ENCODE data around the gene LIF. TPM values are rescaled to one million over a fixed set of nuclear protein-coding genes. Genes with fewer than 3 reads are reported as not detected.

The LIF gene
- total and polyA plus RNA-seq, 2 donors (not counting 3 experiments of a cell fraction or from before 2014, with no cell fraction given): 0.12 to 0.27 TPM

- Histone ChIP-seq H3K36me3 (ENCODE audit: control insufficient read depth in 2 of 2, extremely low read depth in 1 of 2, insufficient read depth in 2 of 2, low read length in 2 of 2) (no peaks in the 10 kb centered on the region), H4K20me1 (replicated peaks; ENCODE audit: control insufficient read depth, extremely low read depth, insufficient read depth, low read length) (no peaks in the 10 kb centered on the region), H3K27ac (ENCODE audit: insufficient read depth, low read depth, low read length) (peak overlapping the region; percentile 99), H3K27me3 (ENCODE audit: control insufficient read depth in 2 of 2, insufficient read depth in 2 of 2, low read length in 2 of 2) (no peaks in the 10 kb centered on the region), H3K4me2 (ENCODE audit: insufficient read depth, low read length) (peak overlapping the region; percentile 84), H3K4me3 (replicated peaks in 1 of 3; ENCODE audit: insufficient read depth in 1 of 3, low read depth in 1 of 3, low read length in 3 of 3) (peak overlapping the region in 1 of 3 experiments; percentile 44), H3K9me3 (replicated peaks; ENCODE audit: control insufficient read depth, insufficient read depth, low read length) (no peaks in the 10 kb centered on the region), H2AFZ (ENCODE audit: low read depth, low read length) (peak overlapping the region; percentile 47), H3K9ac (replicated peaks; ENCODE audit: extremely low read depth, insufficient read depth, low read length) (peak overlapping the region; percentile 60), H3K79me2 (ENCODE audit: control insufficient read depth, insufficient read depth, low read length) (no peaks in the 10 kb centered on the region), H3K4me1 (ENCODE audit: control insufficient read depth, extremely low read depth, insufficient read depth, low read length) (peaks cover 47% of the 10 kb centered on the region), H3K9me1 (replicated peaks; ENCODE audit: control insufficient read depth, extremely low read depth, insufficient read depth, low read length) (no peaks in the 10 kb centered on the region)
- peak; percentile 95 for DNase-seq (ENCODE audit: low read depth, low spot score)
- ChIA-PET CTCF (interaction anchor here (0.6 to 3.1 kb wide), 9 partner anchors 10 to 191 kb away, joined by 3 to 13 read pairs (median 5); partner anchors contain the start of gene RNF215), POLR2A (interaction anchor here (1.3 kb wide), 1 partner anchor 13 kb away, joined by 3 read pairs; no protein-coding TSS in a partner anchor)
- no TSS peak for BruUV-seq (replicated peaks)
- FAIRE-seq: peak; percentile 98
- no peak for TF ChIP-seq CTCF (IDR thresholded peaks at IDR 0.05; ENCODE audit: extremely low read depth in 1 of 2, insufficient read depth in 1 of 2, low read depth in 1 of 2, low read length in 2 of 2)
- TF ChIP-seq MAX (IDR thresholded peaks at IDR 0.05; ENCODE audit: insufficient read depth, insufficient read length): peak; percentile 17
- TF ChIP-seq POLR2AphosphoS5 (IDR thresholded peaks at IDR 0.05; ENCODE audit: insufficient read depth, low read depth, low read length): peak; percentile 69
- no peak for TF ChIP-seq FOS (IDR thresholded peaks at IDR 0.05; ENCODE audit: borderline replicate concordance, insufficient read depth, low read length)
- TF ChIP-seq EZH2 (IDR thresholded peaks at IDR 0.05; ENCODE audit: borderline replicate concordance, low read depth, low read length, severe bottlenecking): no peak
- TF ChIP-seq MYC (IDR thresholded peaks at IDR 0.05; ENCODE audit: low read depth, low read length): peak; percentile 59
- peak; percentile 52 for TF ChIP-seq JUN (IDR thresholded peaks at IDR 0.05; ENCODE audit: borderline replicate concordance, insufficient read depth, insufficient read length, low read depth)
- intact Hi-C loops (cut with micrococcal nuclease): loop anchor here (1.0 to 2.0 kb wide), 3 partner anchors 9 to 429 kb away; partner anchors contain the start of genes CCDC157, SF3A1, UQCR10 and ZMAT5
- dilution Hi-C loops (cut with MboI; ENCODE audit: extremely low pct_ligation_motif_present, low sequenced_read_pairs): no loop called here
Measured at GRCh38 chr22:30196141-30196879, 50.2 kb downstream of the LIF start.
